GM12878 (cell line): ENCODE results near the gene SGPP2. TPM values are rescaled to one million over a fixed set of nuclear protein-coding genes. Genes with fewer than 3 reads are reported as not detected.

ENCODE experiments used
- ATAC-seq: fragments of 200-7000 bp; cut with Tn5 transposase; 3 replicates; pipeline ENCODE4 v1.9.1; 2020; ENCODE audit warnings: mild to moderate bottlenecking, moderate library complexity
- BruUV-seq: library from RNA; stranded (reverse); fragments of 400-500 nt; replicated peaks from 2 replicates; lab custom pipeline; 2021; lab: Mats Ljungman, UMichigan
- CTCF ChIA-PET: fragments of 300-600 bp; sonication (Branson Sonifier 250); formaldehyde crosslinking; extraction: SDS; loops from one replicate; lab custom pipeline; 2021; ENCODE audit warnings: inconsistent platforms; lab: Yijun Ruan, JAX
- POLR2A ChIA-PET: fragments of 350-600 bp; formaldehyde crosslinking; extraction: SDS; loops from one replicate; lab custom pipeline; 2021; ENCODE audit warnings: inconsistent platforms; lab: Charles Lee
- RAD21 ChIA-PET: fragments of 300-600 bp; sonication (Branson Sonifier 250); formaldehyde crosslinking; loops from one replicate; lab custom pipeline; 2023; ENCODE audit warnings: antibody characterized with exemption; ENCODE audit not compliant: unreplicated experiment; lab: Charles Lee
- SMC1A ChIA-PET: fragments of 300-600 bp; sonication (Branson Sonifier 250); formaldehyde crosslinking; loops from one replicate; lab custom pipeline; 2023; ENCODE audit not compliant: unreplicated experiment, uncharacterized antibody; lab: Charles Lee
- DNase-seq: peaks from one replicate; pipeline ENCODE4 v3.0.0-alpha.2; 2011; ENCODE audit warnings: low read depth, low spot score
- FAIRE-seq: peaks from 3 replicates; lab custom pipeline; 2011; peaks lifted over from hg19 to GRCh38; lab: Jason Lieb, UNC
- H2AFZ ChIP-seq: 2 replicates; pipeline ENCODE4 v1.6.0; 2011; ENCODE audit warnings: low read depth, low read length, control low read depth; ENCODE audit not compliant: control insufficient read depth
- H3K27ac ChIP-seq: 2 replicates; pipeline ENCODE4 v1.5.1; 2011; ENCODE audit warnings: control low read depth; ENCODE audit not compliant: control insufficient read depth, insufficient read depth
- H3K27me3 ChIP-seq, 2 experiments: replicated peaks in 1 of 2; 2 replicates each; pipeline versions ENCODE4 v1.6.0 to v1.6.1; 2011; ENCODE audit warnings: low read length in 1 of 2; ENCODE audit not compliant: control insufficient read depth in 2 of 2, insufficient read depth in 2 of 2
- H3K36me3 ChIP-seq, 2 experiments: 2 replicates each; pipeline ENCODE4 v1.5.1; 2011; ENCODE audit warnings: low read length in 1 of 2; ENCODE audit not compliant: control insufficient read depth in 2 of 2, insufficient read depth in 2 of 2
- H3K4me1 ChIP-seq: 2 replicates; pipeline ENCODE4 v1.6.1; 2011; ENCODE audit warnings: mild to moderate bottlenecking, low read length, moderate library complexity, mixed read lengths; ENCODE audit not compliant: control insufficient read depth, insufficient read depth
- H3K4me2 ChIP-seq: 2 replicates; pipeline ENCODE4 v1.6.0; 2011; ENCODE audit warnings: control low read depth; ENCODE audit not compliant: control insufficient read depth, insufficient read depth
- H3K4me3 ChIP-seq: fragments of 200-600 bp; sonication (generic); 2 replicates; pipeline ENCODE4 v1.5.1; 2016
- H3K79me2 ChIP-seq: 2 replicates; pipeline ENCODE4 v1.6.0; 2011; ENCODE audit warnings: low read length; ENCODE audit not compliant: control insufficient read depth, insufficient read depth
- H3K9ac ChIP-seq: 2 replicates; pipeline ENCODE4 v1.8.0; 2011; ENCODE audit warnings: low read length, control low read depth, mixed read lengths; ENCODE audit not compliant: control insufficient read depth, insufficient read depth
- H3K9me3 ChIP-seq: replicated peaks from 3 replicates; pipeline ENCODE4 v1.5.1; 2011; ENCODE audit warnings: mild to moderate bottlenecking, low read length; ENCODE audit not compliant: control insufficient read depth, insufficient read depth
- H4K20me1 ChIP-seq: 2 replicates; pipeline ENCODE4 v1.6.0; 2011; ENCODE audit not compliant: control insufficient read depth, insufficient read depth
- CREB1 ChIP-seq: IDR thresholded peaks from 2 replicates; pipeline ENCODE4 v1.6.1; 2012; ENCODE audit warnings: low read depth, mild to moderate bottlenecking, inconsistent platforms
- CTCF ChIP-seq, 3 experiments: IDR thresholded peaks in 2 of 3; conservative IDR thresholded peaks in 1 of 3; 2 replicates each; pipeline ENCODE4 v1.5.1; 2011; ENCODE audit warnings: low read depth in 3 of 3, low read length in 3 of 3, mild to moderate bottlenecking in 3 of 3, control low read depth in 2 of 3, moderate library complexity in 2 of 3, inconsistent platforms in 1 of 3, mixed read lengths in 1 of 3; ENCODE audit not compliant: control insufficient read depth in 2 of 3, insufficient read depth in 1 of 3; ENCODE audit errors: extremely low read depth in 1 of 3
- DPF2 ChIP-seq: fragments of 450-650 bp; IDR thresholded peaks from 2 replicates; pipeline ENCODE4 v1.6.1; 2017; ENCODE audit warnings: mild to moderate bottlenecking
- FOXM1 ChIP-seq: IDR thresholded peaks from 2 replicates; pipeline ENCODE4 v1.6.1; 2012; ENCODE audit warnings: low read depth, mild to moderate bottlenecking, inconsistent platforms, low read length, moderate library complexity
- MEF2A ChIP-seq: IDR thresholded peaks from 2 replicates; pipeline ENCODE4 v1.6.1; 2011; ENCODE audit warnings: low read depth, mild to moderate bottlenecking, low read length, moderate library complexity; ENCODE audit not compliant: insufficient read depth
- MYB ChIP-seq: fragments of 150-350 bp; IDR thresholded peaks from 2 replicates; pipeline ENCODE4 v1.6.1; 2014; ENCODE audit warnings: mild to moderate bottlenecking, low read depth, low read length, borderline replicate concordance
- NFYB ChIP-seq: IDR thresholded peaks from 2 replicates; pipeline ENCODE4 v1.6.1; 2011; ENCODE audit warnings: low read depth, mild to moderate bottlenecking, low read length, improper control_type of control experiment, moderate library complexity; ENCODE audit not compliant: insufficient read depth
- PAX8 ChIP-seq: fragments of 450-650 bp; IDR thresholded peaks from 2 replicates; pipeline ENCODE4 v1.6.1; 2017; ENCODE audit warnings: mild to moderate bottlenecking, moderate library complexity
- PML ChIP-seq: IDR thresholded peaks from 2 replicates; pipeline ENCODE4 v1.6.1; 2012; ENCODE audit warnings: low read length, inconsistent platforms
- RBBP5 ChIP-seq: fragments of 200-600 bp; sonication (generic); conservative IDR thresholded peaks from 2 replicates; pipeline ENCODE4 v1.6.1; 2016
- SMC3 ChIP-seq: IDR thresholded peaks from 2 replicates; pipeline ENCODE4 v1.6.1; 2011; ENCODE audit warnings: low read length, improper control_type of control experiment, borderline replicate concordance
- TARDBP ChIP-seq: IDR thresholded peaks from 2 replicates; pipeline ENCODE4 v1.6.1; 2016; ENCODE audit warnings: borderline replicate concordance
- TCF12 ChIP-seq: IDR thresholded peaks from 2 replicates; pipeline ENCODE4 v1.6.1; 2011; ENCODE audit warnings: low read depth, mild to moderate bottlenecking, low read length
- TCF3 ChIP-seq: IDR thresholded peaks from 2 replicates; pipeline ENCODE4 v1.6.1; 2012; ENCODE audit warnings: low read depth, mild to moderate bottlenecking, low read length, borderline replicate concordance; ENCODE audit not compliant: insufficient read depth
- WGBS: methylation state at CpG from one replicate; pipeline ENCODE4 v1.1.6; 2016; ENCODE audit warnings: low lambda C conversion rate; ENCODE audit not compliant: insufficient replicate concordance, insufficient coverage; ENCODE audit errors: missing lambda C conversion rate; 5-methylcytosine and 5-hydroxymethylcytosine counted together
- in situ Hi-C: fragments of 300-500 bp; cut with MboI; formaldehyde crosslinking; loops from 9 replicates; pipeline ENCODE4 v1.14.3; 2018; ENCODE audit warnings: mixed read lengths
- intact Hi-C: fragments of 100-400 bp; cut with micrococcal nuclease; formaldehyde crosslinking; loops from one replicate; pipeline ENCODE4 v1.14.2; 2022; ENCODE audit not compliant: unreplicated experiment
- polyA plus RNA-seq, 11 experiments: library from polyadenylated mRNA; depleted of rRNA in 4 of 11; unstranded in 6 of 11; stranded (reverse) in 5 of 11; fragments of >200 nt; fragmentation: Nextera tagmentation in 4 of 11; fragmentation: Illumina TruSeq in 1 of 11; extraction: Ambion mirVana in 4 of 11; extraction: Trizol in 1 of 11; gene quantifications; 1 replicate in 1 of 11; 2 replicates in 10 of 11; pipeline versions ENCODE4 v1.2.1 to v1.2.3, GENCODE V29; 2011 to 2016; ENCODE audit warnings: inconsistent platforms in 2 of 11, missing spikeins in 2 of 11, low read depth in 1 of 11
- total RNA-seq, 4 experiments: library from RNA; depleted of rRNA in 3 of 4; stranded (reverse); fragments of >200 nt in 3 of 4; fragmentation: Illumina TruSeq in 1 of 4; extraction: Trizol in 1 of 4; gene quantifications; 2 replicates each; pipeline versions ENCODE4 v1.2.1 to v1.2.3, GENCODE V29; 2013 to 2021
- TF ChIP-seq, protein P1 (sequence below): IDR thresholded peaks from 2 replicates; pipeline ENCODE4 v1.6.1; 2012; ENCODE audit warnings: improper control_type of control experiment, low read depth, low read length; ENCODE audit not compliant: insufficient replicate concordance
- TF ChIP-seq, protein P2 (sequence below): IDR thresholded peaks from 2 replicates; pipeline ENCODE4 v1.6.1; 2012; ENCODE audit warnings: low read depth, low read length, improper control_type of control experiment
- TF ChIP-seq, protein P3 (sequence below): IDR thresholded peaks from 2 replicates; pipeline ENCODE4 v1.6.1; 2012; ENCODE audit warnings: low read length, inconsistent platforms

The SGPP2 gene
- total and polyA plus RNA-seq, 10 of the 15 experiments (the other 5 are each of a cell fraction or from before 2014, with no cell fraction given): 3.5 to 84.9 (median 13.1) TPM

DNA sequence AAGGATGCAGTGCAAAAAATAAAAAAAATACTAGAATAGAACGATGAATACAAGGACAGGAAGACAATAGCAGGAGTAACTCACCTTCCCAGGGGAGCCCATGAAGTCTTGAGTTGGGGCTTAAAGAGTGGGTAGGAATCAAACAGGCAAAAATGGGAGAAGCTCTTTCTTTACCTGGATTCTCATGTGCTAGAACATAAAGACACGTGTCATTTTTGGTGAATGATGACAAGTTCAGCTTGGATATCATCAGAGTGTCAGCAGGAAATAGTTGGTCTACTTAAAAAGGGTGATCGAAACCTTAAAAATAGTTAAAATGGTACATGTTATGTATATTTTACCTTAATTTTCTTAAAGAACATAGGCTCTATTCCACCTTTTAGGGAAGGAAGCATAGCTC lies 5.7 kb downstream of the SGPP2 start:
- H3K9ac ChIP-seq: no peak overlapping the region
- no peak overlapping the region for H3K4me2 ChIP-seq
- POLR2A ChIA-PET: interaction anchor here (1.7 kb wide), 1 partner anchor 21 kb away, joined by 5 read pairs; no protein-coding TSS in a partner anchor
- no peak overlapping the region for H3K4me3 ChIP-seq
- DNase-seq (no peak), FAIRE-seq (no peak), ATAC-seq (no peak)
- H3K9me3 ChIP-seq: peaks cover 8% of the 10 kb centered on the region
- RAD21 ChIA-PET: interaction anchor here (0.9 to 1.0 kb wide), 2 partner anchors 10 to 112 kb away, joined by 3 read pairs; no protein-coding TSS in a partner anchor
- no peaks in the 10 kb centered on the region for H3K27me3 ChIP-seq
- peaks cover 46% of the 10 kb centered on the region for H3K4me1 ChIP-seq
- CTCF ChIA-PET: interaction anchor here (1.7 to 4.1 kb wide), 2 partner anchors 111 to 131 kb away, joined by 4 to 24 read pairs; a partner anchor contains a TSS
- SMC1A ChIA-PET: interaction anchor here (1.6 to 5.4 kb wide), 2 partner anchors 19 to 104 kb away, joined by 3 to 47 read pairs; no protein-coding TSS in a partner anchor
- no peak overlapping the region for H2AFZ ChIP-seq
- WGBS: 96% methylated on average over 3 of the region's 3 CpGs
- H3K27ac ChIP-seq: no peak overlapping the region
- no peaks in the 10 kb centered on the region for H4K20me1 ChIP-seq
- BruUV-seq: no TSS peak
- no peaks in the 10 kb centered on the region for H3K36me3 ChIP-seq
- peaks cover 79% of the 10 kb centered on the region for H3K79me2 ChIP-seq
- in situ Hi-C loops: no loop called here
- intact Hi-C loops: no loop called here
- TF ChIP-seq PML: no peak
- TF ChIP-seq CREB1: no peak
- TF ChIP-seq RBBP5: no peak
- TF ChIP-seq FOXM1: no peak
- no peak for TF ChIP-seq NFYB
- TF ChIP-seq, protein P1, sequence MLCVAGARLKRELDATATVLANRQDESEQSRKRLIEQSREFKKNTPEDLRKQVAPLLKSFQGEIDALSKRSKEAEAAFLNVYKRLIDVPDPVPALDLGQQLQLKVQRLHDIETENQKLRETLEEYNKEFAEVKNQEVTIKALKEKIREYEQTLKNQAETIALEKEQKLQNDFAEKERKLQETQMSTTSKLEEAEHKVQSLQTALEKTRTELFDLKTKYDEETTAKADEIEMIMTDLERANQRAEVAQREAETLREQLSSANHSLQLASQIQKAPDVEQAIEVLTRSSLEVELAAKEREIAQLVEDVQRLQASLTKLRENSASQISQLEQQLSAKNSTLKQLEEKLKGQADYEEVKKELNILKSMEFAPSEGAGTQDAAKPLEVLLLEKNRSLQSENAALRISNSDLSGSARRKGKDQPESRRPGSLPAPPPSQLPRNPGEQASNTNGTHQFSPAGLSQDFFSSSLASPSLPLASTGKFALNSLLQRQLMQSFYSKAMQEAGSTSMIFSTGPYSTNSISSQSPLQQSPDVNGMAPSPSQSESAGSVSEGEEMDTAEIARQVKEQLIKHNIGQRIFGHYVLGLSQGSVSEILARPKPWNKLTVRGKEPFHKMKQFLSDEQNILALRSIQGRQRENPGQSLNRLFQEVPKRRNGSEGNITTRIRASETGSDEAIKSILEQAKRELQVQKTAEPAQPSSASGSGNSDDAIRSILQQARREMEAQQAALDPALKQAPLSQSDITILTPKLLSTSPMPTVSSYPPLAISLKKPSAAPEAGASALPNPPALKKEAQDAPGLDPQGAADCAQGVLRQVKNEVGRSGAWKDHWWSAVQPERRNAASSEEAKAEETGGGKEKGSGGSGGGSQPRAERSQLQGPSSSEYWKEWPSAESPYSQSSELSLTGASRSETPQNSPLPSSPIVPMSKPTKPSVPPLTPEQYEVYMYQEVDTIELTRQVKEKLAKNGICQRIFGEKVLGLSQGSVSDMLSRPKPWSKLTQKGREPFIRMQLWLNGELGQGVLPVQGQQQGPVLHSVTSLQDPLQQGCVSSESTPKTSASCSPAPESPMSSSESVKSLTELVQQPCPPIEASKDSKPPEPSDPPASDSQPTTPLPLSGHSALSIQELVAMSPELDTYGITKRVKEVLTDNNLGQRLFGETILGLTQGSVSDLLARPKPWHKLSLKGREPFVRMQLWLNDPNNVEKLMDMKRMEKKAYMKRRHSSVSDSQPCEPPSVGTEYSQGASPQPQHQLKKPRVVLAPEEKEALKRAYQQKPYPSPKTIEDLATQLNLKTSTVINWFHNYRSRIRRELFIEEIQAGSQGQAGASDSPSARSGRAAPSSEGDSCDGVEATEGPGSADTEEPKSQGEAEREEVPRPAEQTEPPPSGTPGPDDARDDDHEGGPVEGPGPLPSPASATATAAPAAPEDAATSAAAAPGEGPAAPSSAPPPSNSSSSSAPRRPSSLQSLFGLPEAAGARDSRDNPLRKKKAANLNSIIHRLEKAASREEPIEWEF: no peak
- TF ChIP-seq CTCF (IDR thresholded peaks at IDR 0.05 in 2 of 3, conservative IDR thresholded peaks at IDR 0.05 in 1 of 3; ENCODE audit: control insufficient read depth in 2 of 3, extremely low read depth in 1 of 3, insufficient read depth in 1 of 3, low read depth in 3 of 3, low read length in 3 of 3): no peak
- TF ChIP-seq TCF12: no peak
- TF ChIP-seq MEF2A: no peak
- TF ChIP-seq DPF2: no peak
- no peak for TF ChIP-seq TCF3
- TF ChIP-seq PAX8: no peak
- TF ChIP-seq, protein P2, sequence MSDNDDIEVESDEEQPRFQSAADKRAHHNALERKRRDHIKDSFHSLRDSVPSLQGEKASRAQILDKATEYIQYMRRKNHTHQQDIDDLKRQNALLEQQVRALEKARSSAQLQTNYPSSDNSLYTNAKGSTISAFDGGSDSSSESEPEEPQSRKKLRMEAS: no peak
- no peak for TF ChIP-seq TARDBP
- TF ChIP-seq MYB: no peak
- no peak for TF ChIP-seq SMC3
- TF ChIP-seq, protein P3, sequence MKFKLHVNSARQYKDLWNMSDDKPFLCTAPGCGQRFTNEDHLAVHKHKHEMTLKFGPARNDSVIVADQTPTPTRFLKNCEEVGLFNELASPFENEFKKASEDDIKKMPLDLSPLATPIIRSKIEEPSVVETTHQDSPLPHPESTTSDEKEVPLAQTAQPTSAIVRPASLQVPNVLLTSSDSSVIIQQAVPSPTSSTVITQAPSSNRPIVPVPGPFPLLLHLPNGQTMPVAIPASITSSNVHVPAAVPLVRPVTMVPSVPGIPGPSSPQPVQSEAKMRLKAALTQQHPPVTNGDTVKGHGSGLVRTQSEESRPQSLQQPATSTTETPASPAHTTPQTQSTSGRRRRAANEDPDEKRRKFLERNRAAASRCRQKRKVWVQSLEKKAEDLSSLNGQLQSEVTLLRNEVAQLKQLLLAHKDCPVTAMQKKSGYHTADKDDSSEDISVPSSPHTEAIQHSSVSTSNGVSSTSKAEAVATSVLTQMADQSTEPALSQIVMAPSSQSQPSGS: no peak
